Measurements from ENCODE around the gene CDC26. TPM values are rescaled to one million over a fixed set of nuclear protein-coding genes. Genes with fewer than 3 reads are reported as not detected.
A peak's percentile ranks its signal among the peaks of the same experiment; 100 is the strongest.
"Not testable (repeated sequence)": the region's sequence is repeated elsewhere in the genome, so short reads cannot be mapped to it uniquely, and the experiment has no call there.

Gene CDC26
- total RNA-seq, 2 donors from 2014 or later = 33.3 to 33.8 TPM

DNA sequence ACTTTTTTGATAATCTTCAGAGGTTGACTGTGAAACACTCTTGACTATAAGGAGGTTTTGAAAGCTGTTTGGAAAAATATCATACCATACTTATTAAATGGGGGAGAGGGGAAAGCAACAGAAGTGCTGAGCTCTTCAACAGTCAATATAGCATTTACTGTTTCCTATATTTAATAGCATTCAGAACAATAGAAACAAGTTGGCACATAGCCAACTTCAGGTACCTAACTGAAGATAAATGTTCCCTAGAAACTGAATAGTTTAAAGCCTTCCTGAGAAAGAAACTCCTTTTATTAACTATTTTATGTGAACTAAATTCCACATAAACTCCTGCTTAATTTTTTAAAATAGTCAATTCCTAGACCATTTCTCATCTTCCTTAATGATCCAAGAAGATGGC, 27.7 kb downstream of the CDC26 start:
- no peak for DNase-seq

GRCh38 chr9:113246928-113247327, 28.4 kb downstream of the CDC26 start:
- ATAC-seq (no peak), DNase-seq (no peak)
- intact Hi-C loops (cut with DNase I) = no loop called here

More for the DNA sequence above, 27.7 kb downstream of the CDC26 start:
- ATAC-seq = no peak
- intact Hi-C loops (cut with DNase I) = no loop called here

- intact Hi-C loops (cut with DNase I) = no loop called here
- DNase-seq (no peak), ATAC-seq (no peak)
Observed at GRCh38 chr9:113245894-113246293, 29.5 kb downstream of the CDC26 start.

DNA sequence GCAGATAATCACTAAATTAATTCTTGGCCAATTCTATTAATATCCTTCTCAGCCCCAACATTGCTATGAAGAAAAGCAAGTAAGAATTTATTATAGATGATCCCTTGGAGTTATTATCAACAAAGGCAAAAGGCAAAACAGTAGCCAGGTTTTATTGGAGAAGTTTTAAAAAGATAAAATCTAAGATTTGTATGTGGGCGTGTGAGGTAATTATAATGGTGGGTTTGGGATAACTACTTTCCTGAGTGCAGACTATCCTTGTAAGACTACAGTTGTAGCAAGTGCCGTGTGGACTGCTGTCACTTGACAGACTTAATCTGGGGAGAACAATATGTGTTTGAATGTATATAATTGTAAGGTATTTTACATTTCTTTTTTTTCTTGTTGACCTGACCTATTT, 30.8 kb downstream of the CDC26 start:
- intact Hi-C loops (cut with DNase I) = no loop called here
- no peak for ATAC-seq
- DNase-seq = no peak

DNA sequence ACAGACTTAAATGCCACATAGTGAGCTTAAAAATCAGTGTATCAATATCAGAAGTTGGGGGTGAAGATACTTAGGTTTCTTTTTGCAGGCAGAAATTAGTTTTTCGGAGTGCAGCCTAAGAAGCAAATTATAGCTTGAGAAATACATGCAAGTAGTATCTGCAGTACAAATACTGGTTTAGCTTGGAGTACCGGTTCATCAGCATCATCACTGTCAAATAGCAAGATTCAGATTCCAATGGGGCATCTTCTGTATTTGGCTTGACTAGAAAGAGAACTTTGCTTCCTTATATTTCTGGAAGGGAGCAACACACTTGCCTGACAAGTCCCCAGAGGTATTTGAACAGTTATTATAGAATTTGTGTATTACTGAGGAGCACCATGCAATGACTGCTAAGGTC, 34.2 kb downstream of the CDC26 start:
- ATAC-seq = no peak
- intact Hi-C loops (cut with DNase I) = no loop called here

GRCh38 chr9:113238859-113239232, 36.5 kb downstream of the CDC26 start:
- ATAC-seq = no peak

More for the DNA sequence above, 34.2 kb downstream of the CDC26 start:
- no peak for DNase-seq

GRCh38 chr9:113238202-113238858, 37.0 kb downstream of the CDC26 start:
- ATAC-seq (no peak), DNase-seq (no peak)
- intact Hi-C loops (cut with DNase I) = no loop called here

More at GRCh38 chr9:113238859-113239232, 36.5 kb downstream of the CDC26 start:
- DNase-seq = no peak
- intact Hi-C loops (cut with DNase I) = no loop called here

DNA sequence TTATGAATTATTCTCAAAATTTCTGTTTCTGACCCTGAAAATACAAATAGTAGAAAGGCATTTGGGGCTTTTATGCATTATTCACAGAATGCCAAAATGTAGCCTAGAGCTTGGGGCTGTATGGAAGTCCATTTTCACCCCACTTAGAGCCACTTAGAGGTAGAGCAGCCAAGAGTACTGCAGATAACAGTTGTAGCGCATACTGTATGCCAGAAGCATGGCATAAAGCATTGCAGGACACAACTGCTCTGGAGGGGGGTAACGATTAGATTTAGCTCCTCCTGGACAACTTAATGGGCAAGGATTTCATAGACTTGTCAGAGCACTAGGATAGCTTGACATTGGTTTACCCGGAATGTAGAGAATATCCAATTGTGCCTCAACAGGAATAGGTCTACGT, 38.3 kb downstream of the CDC26 start:
- intact Hi-C loops (cut with DNase I) = no loop called here
- ATAC-seq (peak; percentile 62 to 74), DNase-seq (no peak)

DNA sequence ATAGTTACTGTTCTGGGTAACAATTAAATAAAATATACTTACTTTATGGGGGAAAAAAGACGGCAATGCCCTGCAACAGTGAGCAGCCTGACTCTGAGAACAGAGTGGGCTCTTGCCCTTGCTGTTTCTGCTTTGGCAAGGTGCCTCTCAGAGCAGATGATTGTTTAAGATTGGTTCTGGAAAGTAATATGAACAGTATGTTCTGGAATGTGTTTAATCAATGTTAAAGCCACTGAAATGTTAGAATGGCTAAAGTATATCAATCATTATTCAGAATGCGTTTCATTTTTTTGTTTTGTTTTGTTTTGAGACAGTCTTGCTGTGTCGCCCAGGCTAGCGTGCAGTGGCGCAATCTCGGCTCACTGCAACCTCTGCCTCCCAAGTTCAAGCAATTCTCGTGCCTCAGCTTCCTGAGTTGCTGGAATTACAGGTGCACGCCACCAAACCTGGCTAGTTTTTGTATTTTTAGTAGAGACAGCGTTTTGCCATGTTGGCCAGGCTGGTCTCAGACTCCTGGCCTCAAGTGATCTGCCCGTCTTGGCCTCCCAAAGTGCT, 39.6 kb downstream of the CDC26 start:
- DNase-seq; ATAC-seq; intact Hi-C loops (cut with DNase I): not testable (repeated sequence)

GRCh38 chr9:113231701-113232100, 43.7 kb downstream of the CDC26 start:
- intact Hi-C loops (cut with DNase I) = no loop called here
- ATAC-seq (no peak), DNase-seq (no peak)

DNA sequence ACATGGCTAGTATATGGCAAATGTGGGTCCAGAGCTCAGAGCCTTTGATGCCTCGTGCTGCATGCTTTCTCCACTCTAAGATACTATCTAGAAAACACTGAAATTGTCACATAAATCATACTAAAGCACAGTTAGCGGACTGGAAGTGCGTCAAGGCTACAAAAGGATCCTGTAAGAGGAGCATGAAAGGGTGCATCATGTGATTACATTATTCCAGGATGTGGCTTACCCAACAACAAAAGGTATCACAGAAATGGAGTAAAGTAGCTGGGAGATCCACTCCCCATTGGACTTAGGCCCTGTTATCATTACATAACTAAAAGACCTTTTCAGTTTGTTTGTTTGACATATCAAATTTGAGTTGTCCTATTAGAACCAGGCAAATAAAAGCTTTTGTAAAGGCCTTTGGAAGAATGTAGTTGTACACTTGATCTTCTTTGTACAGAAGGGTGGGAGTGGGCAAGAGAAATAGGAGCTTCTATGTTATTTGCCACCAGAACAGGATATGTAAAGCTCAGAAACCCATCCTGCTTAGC, 47.2 kb downstream of the CDC26 start:
- no peak for DNase-seq
- intact Hi-C loops (cut with DNase I) = no loop called here
- no peak for ATAC-seq

GRCh38 chr9:113227436-113227835, 47.9 kb downstream of the CDC26 start:
- intact Hi-C loops (cut with DNase I) = no loop called here
- no peak for ATAC-seq
- DNase-seq = no peak

DNA sequence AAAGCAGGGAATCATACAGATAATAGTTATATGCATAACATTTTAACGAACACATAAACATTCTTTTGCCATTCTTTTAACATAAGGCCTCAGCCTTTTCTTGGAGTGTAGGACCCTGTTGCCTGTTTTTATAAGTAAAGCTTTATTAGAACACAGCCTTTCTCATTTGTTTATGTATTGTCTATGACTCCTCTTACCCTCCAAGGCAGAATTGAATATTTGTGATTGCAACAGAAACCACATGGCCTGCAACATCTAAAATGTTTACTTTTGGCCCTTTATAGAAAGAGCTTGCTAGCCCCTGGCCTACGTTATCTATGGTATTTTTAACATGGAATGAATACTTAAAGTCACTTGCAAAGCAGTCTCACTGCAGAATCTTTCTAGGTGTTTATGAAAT, 51.4 kb downstream of the CDC26 start:
- no peak for ATAC-seq
- intact Hi-C loops (cut with DNase I) = no loop called here
- DNase-seq = no peak

DNA sequence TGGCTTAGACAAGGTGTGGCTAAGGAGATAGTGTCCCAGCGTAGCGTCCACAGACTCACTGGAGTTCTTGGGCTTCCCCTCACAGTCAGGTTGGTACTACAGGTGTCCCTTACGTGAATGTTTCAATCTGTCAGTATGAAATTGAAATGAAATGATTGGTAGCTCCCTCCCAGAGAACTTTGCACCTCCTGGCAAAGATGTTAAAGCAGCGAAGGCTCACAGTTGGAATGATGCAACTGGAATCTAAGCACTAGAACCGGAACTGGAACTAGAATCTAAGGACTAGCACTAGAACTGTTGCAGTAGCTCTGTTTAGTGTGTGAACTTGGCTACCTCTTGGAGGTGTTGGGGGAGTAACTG, 52.9 kb downstream of the CDC26 start:
- intact Hi-C loops (cut with DNase I) = no loop called here
- ATAC-seq = no peak
- DNase-seq = no peak

DNA sequence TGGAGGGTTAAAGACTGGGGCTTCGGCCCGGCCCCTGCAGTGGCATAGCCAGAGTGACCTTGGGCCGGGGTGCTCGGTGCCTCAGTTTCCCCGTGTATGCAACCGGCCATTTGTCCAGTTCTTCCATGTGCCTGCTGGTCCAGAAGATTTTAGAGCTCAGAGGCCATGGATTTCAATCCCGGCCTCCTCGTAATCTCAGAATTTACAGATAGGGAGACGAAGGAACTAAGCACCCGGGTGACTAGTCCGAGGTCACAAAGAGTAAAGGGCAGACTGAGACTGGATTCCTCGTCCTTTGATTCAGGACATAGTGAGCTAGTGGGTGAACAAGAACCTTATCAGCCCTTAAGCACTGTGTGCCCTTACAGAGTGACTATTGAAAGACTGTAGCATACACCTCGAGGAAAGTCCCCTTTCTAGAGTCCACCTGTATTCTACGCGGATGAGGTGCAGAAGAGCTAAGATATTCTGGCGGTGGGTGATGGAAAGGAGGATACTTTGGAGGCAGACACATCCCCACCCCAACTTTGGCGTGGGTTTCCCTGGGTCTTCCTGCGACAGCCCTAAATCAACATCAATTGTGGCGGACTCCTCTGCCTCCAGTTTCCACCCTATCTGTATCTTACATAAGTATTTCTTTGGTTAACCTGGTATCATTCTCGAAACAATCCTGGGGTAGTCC, 53.4 kb downstream of the CDC26 start:
- DNase-seq = no peak
- ATAC-seq = peak in 1 of 2 donors; percentile 13
- intact Hi-C loops (cut with DNase I) = no loop called here

GRCh38 chr9:113221003-113221799, 54.2 kb downstream of the CDC26 start, which contains the start of the genes FKBP15 and SLC31A1:
Gene FKBP15 (minus strand): TSS chr9:113221277. CDS start chr9:113221243, 34 bp downstream.
Gene SLC31A1 (plus strand): TSS chr9:113221544. CDS start chr9:113256149, 34,605 bp downstream.
- peak; percentile 100 for ATAC-seq
- intact Hi-C loops (cut with DNase I) = no loop called here
- peak; percentile 98 for DNase-seq

DNA sequence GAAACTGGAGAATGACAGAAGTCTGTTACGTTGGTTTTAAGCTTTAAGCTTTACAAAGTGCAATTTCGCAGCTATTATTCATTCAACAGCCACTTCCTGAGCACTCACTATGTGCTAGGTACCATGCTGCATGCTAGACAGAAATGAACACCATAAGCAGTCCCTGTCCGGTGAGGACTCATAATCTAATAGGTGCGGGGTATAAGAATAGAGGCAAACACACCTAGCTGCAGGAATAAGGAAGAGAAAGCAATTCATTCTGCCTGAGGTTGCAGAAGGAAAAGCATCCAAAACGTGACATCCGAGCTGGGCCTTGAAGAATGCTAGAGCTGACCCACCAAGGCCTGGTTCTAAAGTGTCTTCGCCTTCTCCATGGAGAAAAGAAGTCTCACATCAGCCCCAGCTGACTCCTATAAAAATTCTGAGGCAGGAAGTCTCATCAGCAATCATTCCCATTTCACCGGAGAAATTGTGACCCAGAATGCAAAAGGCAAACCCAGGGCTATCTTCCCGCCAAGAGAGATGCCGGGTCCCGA, 54.8 kb downstream of the CDC26 start:
- intact Hi-C loops (cut with DNase I) = no loop called here
- ATAC-seq (no peak), DNase-seq (no peak)

- intact Hi-C loops (cut with DNase I) = no loop called here
- ATAC-seq = no peak
- no peak for DNase-seq
Observed at GRCh38 chr9:113219969-113220368, 55.4 kb downstream of the CDC26 start.

GRCh38 chr9:113219186-113219936, 56.0 kb downstream of the CDC26 start:
- intact Hi-C loops (cut with DNase I) = no loop called here
- ATAC-seq = no peak

More at GRCh38 chr9:113219186-113219936, 56.0 kb downstream of the CDC26 start:
- no peak for DNase-seq

All from left cardiac atrium (tissue), 4 donors.